ENCODE data around the gene CCDC91.

Gene CCDC91

DNA sequence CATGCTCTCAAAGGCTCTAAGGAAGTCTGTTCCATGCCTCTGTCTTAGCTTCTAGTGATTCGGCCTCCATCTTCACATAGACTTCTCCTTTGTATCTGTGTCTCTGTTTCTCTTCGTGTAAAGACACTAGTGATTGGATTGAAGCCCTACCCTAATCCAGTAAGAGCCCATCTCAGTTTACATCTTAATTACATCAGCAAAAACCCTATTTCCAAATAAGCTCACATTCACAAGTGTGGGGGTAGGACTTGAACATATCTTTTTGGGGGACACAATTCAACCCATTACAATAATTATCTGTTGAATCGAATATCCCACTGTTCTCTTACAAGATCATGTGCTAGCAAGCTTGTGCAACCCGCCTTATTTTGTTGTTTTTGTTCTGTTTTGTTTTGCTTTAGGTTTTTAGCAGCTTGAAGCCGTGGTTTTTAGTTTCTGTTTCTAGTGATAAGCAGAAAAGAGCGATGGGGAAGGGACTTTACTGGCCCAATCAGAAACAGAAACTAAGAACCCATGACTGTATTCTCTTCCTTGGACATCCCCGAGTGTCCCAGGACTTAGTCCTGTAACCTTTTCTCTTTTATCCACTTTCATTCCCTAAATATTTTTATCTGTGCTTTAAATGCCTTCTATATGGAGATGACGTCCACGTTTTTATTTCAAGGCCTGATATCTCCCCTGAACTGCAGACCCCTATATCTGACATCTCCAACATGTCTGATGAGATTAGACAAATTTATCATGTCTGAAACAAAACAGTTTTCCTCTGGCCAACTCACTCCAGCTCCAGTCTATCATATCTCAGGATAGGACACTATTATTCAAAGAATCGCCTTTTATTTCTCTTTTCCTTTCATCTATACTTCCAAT, 353.0 kb downstream of the CCDC91 start:
- DNase-seq: no peak

DNA sequence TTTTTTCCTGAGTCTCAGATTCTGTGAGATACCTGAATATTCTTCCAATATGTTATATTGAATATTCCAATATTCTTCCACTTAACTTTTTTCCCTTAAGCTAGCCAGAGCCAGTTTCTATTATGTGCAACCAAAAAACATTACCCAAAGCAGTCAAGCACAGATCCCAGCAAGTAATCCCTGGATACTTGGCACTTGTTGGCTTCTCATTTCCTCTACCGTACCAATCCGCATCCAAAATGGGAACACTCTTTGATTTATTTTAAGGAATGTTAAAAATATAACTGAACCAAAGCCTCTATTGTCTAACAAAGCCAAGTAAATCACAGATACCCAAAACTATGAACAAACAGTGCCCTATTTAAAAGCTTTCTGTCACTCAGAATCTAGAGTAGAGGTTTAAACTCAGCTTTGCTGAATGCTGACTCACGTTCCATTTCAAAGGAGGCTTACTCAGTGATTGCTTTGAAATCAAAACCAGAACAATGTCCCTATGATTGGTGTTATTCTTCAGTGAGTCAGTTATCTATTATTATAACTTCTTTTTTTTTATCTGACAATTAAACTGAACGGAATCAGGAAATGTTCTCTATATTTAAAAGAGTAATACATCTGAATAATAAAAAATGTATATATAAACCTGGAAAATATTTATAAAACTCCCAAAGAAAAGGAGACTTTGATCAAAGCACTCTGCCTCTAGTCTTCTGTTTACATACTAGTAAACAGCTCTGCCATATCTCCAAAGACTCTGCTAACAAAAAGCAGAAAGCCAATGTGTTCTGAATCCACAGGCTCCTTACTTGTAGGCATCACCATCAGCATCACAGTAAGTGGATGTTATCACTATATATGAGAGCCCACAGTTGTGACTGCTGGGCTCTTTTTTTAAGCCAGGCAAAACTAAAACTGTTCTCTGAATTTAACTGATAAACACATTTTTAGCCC, 360.8 kb downstream of the CCDC91 start:
- DNase-seq: no peak

DNA sequence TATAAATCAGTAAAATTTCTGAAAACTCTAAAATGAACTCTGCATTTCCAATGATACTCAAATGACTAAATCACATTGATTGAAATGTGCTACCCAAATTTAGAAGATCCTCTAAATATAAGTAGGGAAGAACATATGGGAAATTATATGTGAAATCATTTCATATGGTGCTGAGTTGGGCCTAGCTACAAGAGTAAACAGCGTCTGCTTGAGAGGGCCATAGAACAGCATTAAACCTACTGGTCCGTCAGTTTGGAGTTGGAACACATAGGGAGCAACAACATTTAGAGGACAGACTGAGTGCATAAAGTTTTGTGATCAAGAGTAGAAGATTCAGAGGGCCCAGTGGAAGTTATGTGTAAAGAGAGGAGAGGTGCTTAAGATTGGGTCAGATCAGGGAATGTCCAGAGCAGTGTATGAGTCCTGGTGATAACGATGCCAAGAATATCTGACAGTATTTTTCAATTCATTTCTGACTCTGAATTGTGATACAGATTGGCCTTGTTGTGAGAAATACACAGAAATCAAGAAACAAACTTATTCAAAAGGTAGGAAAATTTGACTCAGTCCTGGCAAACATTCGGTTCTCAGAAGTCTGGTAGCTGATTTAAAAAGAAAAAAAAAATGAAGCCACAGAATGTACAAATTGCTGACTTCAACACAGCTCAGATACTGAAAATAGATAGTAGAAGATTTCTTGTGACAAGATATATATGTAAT, 362.2 kb downstream of the CCDC91 start:
- no peak for DNase-seq

DNA sequence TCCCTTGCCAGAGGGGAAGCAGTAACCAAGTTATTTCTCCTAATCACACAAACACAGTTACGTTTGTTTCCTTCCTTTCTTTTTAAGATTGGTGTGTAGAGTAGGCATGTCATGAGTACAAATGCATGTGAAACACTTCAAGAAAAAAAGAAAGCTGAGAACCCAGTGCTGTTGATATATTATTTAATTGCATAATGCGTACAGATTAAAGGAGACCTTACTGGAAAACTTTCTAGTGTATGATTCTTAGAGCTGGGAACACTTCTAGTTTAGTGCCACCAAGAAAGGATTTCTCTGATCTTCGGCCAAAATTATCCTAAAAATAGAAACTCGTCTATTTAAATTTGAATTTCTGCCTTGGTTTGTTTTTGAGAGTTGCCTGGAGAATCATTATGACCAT, 365.5 kb downstream of the CCDC91 start:
- no peak for DNase-seq

DNA sequence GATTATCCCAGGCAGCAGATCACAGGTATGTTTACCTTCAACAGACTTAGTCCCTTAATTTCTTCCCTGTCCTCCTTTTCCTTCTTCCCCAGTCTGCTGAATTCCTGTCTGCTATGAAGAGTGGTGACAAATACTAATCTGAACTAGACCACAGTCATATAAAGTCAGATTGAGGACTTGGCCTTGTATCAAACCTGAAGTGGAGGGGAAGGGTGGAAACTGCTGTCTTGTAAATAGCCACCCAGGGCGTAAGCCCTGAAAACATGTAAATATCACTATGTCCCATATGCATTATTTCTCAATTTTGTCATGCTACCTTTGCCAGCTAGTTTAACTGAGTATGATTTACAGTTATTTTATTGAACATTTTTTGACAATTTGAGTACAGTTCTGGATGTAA, 368.0 kb downstream of the CCDC91 start:
- DNase-seq: no peak

DNA sequence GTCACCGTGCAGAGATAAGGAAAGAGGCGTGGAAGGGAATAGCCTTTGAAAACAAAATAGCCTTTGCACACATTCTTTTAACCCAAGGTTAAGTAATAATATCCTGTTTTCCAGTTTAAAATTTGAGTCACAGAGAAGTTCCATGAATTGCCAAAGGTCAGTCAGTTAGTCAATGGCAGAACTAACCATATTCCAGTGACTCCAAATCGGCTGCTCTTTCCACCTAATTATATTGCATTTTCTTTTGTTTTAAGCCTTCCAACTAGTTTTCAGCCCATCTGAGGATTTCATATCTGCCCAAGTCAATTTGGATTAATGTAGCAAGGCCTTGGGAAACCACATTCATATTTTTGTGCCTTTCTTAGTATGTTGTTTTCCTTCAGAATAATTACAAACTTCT, 373.0 kb downstream of the CCDC91 start:
- no peak for DNase-seq

DNA sequence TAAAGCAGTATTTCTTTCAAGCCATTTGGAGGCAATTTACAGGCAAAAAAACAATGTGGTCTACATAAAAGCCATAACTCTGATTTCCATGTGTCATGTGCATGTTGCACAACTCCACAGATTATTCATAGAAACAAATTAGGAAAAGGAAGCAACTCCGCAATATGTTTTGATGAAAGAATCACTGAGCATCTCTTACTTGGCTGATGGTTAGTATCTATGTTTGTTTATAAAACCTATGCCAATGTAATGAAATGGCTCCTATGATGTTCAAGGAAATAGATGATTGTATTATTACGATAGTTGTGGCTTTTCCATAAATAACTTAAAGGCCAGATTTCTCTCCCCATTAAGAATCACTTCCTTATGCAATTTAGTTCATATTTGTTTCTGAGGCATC, 373.7 kb downstream of the CCDC91 start:
- no peak for DNase-seq

DNA sequence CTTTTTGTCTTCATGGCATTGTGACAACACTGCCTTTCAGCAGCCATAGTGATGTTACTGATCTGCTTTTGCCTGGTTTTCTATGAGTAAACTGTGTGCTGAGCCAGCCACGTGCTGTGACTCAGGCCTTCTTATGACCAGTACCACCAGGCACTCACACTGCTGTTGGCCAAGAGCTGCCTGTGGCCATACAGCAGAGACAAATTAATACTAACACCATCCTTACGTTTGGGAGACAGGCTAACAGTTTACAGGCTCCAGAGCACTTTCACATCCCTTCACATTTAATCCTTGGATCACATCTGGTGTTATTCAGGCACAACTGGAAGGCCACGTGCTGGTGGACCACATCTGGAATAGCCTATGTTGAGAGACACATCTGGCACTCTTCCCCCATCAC, 377.9 kb downstream of the CCDC91 start:
- DNase-seq: no peak

DNA sequence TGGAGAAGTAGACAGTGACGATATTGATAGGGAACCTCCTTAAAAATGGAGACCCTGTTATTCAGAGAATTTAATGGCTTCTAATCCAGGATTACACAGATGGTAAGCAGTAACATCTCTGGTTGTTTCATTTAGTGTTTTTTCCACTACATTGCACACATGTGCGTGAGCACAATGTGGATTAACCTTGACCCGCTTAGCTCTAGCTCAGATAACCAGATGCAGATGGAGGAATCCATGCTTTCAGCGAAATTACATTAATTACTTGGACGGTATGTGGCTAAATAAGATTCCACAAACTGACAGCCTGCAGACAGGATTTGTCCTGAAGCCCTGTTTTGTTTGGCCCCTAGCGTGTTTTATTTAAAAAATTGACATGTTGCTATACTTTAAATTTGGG, 378.4 kb downstream of the CCDC91 start:
- DNase-seq: no peak

DNA sequence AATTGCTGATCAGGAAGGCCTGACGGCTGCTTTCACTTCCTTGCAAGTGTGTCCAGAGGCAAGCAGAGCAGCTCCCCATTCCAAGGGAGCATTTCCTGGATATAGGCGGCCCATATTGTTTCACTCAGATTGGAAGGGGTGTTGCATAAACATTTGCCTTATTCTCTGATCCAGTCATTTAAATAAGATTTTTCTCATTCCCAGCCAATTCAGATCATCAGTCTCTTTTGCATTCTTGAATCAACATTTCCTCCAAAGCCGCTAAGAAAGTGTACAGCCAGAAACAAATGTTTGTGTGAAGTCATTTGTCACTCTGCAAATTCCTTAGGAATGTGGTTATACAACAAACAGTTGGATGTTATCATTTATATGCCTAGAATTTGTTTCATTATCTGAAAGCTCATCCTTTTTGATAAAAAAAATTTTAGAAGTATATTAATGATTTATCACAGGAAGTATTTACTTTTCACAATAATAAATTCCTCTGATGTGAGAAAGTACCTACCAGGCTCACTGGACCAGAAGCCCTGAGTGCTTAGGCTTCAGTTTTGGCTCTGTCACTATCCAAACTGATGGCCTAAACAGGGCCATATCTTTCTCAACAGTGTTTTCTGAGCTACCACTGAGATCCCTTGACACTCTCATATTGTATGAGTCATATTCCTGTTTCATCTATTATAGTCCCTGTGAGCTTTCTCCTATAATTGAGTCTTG, 379.6 kb downstream of the CCDC91 start:
- no peak for DNase-seq

DNA sequence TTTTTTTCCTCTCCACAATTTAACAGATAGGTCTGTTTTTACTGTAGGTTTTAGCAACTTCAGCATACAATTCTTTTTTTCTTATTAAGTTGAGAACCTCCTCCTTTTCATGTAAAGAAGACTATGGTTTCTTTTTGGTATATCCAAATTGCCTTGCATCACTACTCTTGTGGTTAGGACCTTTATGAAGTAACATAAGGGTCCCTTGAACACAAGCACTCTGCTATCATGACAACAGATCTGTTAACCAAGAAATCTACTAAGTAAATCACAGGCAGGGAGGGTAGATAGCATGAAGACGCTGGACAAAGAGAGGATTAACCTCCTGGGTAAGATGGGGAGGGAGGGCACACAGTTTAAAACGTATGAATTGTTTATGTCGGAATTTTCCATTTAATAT, 380.6 kb downstream of the CCDC91 start:
- DNase-seq: no peak

DNA sequence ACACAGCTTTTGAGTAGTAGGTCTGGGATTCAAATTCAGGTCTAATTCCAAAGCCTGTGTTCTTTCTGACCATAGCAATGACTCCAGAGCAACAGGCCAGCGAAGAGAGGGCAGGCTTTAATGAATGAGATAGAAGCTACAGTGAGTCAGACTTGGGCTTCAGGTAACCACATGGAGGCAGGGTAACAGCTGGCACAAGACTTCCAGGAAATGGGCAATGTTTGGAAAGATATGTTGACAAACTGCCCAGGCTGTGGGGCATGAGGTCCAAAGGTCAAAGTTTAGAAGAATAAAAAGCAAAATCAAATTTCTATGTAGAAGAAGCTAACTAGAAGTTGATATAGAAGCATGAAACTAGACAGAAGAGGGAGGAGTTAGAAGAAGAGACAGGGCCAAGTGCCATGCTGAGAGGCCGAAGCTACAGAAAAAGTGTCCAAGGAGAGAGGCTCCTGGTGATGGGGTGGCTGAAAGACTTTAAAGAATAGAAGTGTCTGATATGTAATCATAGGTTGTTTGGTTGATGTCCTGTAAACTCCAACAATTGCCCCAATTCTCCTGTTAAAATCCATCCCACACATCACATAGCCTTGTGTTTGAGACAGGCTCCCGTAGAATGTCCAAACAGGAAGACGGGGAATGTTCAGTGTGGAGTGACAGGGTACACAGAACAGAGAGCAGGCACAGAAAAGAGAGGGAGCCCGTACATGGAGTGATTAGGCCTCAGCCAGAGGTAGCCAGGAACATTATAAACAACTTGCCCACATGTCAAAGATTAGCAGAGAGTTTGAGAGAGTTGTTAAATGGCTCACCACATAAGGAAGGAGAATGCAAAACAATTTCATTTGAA, 384.7 kb downstream of the CCDC91 start:
- no peak for DNase-seq

DNA sequence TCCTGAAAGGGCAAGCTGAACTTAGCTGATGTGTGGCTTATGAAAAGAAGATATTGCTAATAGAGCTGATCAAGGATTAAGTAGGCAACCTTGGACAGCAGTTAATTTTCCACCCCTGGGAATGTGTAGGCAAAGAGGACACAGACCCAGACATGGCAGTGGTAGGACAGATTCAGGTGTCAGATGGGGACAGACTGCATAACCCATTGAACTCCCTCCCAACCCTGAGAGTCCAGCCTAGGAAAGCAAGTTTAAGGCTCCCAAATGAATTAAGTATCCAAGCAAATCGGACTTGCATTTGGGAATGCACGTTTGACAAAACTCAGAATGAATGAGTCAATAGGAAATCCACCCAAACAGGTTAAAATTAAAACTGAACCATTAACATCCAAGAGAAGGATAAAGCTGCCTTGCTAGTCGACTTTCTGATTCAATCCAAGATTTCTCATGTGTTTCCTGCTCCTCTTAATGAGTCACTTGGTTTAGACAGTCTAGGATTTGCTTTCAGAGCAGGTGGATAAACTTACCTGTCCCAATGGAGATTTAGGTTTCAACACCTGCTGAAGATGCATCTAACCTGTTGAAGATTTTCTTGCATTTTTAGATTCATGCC, 385.4 kb downstream of the CCDC91 start:
- DNase-seq: no peak

DNA sequence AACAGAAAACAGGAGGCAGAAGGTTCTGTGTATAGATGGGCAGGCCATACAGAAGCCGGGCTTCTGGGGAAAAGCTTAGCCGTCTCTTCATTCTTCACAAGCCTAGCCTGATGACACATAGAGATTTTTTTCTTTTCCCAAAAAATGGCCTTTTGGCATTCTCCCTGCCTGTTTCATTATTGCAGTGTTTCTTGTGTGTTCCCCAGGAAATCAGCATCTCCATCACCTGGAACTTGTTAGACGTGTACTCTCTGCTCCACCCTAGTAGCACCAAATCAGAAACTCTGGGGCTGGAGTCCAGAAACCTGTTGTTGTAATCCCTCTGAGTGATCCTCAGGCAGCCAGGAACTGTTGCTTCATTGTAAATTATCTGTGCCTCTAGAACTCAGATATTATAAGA, 388.1 kb downstream of the CCDC91 start:
- no peak for DNase-seq

DNA sequence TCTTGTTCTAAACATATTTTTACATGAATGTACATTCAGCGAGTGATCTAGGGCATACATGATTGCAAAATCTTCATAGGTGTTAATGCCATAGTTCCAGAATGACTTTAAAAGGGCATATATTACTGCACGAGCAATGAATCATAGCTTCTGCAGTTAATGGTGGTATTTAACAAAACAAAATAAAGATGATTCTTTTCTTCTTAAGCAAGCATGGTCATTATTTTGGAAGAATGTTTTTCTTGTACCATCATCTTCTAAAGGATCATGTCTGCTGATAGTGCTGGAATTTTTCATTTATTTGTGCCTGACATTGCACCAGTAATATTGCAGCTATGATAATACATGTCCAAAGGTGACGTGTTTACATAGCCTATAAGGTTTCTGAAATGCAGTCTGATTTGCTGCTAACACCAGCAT, 388.6 kb downstream of the CCDC91 start:
- DNase-seq: no peak

DNA sequence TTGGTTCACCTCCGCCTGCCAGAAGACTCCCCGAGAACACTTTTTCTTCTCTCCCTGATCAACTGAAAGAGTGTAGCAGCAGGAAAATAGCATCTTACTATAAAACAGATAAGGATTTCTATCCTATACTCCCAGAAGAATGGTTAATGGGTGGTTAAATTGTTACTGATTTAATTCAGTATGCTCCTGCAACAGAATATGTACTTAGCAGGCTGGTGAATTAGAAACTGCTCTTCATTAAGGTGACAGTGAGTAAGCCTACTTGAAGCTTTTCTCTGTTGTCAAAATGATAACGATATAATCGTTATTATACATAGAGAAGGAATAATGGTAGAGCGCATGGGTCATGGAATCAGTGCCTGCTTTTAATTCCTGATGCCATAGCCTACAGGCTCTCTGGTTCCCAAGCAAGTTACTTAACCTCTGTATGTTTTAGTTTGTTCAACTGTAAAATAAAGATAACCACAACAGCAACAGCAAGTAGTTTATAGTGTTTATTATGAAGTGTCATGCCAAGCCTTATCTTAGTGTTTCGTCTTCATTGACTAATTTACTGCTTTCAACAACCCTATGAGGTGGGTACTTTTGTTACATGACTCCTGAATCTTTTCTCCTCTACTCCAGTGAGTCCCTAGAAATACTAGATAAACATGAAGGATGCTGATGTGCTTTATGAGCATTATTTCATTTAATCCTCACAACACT, 392.6 kb downstream of the CCDC91 start:
- no peak for DNase-seq

DNA sequence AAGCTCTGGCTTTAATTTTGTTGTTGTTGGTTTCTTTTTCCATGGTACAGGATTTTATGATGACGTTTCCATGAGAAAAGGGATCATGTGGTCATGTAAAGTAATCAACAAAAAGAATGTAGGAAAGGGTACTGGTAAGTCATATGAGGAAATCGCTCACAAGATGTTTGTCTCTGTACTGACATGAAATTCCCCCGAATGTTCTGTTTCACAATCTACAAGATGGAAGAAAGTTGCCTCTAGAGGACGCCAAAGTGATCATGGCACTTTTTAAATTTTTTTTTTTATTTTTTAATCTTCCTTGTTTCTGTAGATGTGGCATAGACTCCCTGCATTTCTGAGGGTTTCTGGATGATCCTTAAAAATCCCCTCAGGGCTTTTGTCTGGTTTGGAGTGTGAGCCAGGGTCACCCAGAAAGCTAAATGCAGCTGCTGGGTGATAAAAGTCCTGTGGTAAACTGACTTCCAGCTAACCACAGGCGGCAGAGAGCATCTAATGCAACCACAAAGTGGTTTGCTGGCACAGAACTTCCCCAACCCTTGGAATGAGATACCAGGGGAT, 393.5 kb downstream of the CCDC91 start:
- DNase-seq: no peak

DNA sequence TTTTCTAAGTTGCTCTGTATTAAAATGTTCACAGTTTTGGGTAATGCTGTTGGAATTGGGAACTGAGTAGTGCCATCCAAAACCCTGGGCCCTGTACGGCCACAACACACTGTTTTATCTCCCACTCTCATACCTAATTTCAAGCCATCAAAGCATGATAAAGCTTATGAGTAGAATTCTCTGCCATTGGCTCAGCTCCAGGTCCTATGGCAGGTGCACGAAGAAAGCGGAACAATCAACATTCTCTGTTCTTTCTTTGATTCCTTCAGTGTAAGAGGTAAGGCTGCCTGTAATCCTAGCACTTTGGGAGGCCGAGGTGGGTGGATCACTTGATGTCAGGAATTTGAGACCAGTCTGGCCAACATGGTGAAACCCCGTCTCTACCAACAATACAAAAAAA, 394.9 kb downstream of the CCDC91 start:
- DNase-seq: no peak

DNA sequence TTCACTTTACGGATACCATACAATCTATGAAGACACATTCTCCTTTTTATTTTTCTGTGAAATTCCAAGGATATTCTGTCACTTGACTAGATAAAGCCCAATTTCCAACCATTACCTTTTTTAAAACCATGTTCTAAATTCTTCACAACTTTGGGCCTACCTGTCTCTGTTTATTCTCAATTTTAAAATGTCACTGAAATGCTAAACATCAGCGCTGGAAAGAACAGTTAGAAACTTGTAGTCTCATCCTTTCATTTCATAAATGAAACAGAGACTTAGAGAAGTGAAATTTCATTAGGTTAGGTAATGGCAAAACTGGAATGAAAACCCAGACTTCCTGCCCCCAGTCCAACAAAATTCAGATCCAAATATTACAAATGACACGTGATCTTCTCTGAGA, 396.2 kb downstream of the CCDC91 start:
- DNase-seq: no peak

DNA sequence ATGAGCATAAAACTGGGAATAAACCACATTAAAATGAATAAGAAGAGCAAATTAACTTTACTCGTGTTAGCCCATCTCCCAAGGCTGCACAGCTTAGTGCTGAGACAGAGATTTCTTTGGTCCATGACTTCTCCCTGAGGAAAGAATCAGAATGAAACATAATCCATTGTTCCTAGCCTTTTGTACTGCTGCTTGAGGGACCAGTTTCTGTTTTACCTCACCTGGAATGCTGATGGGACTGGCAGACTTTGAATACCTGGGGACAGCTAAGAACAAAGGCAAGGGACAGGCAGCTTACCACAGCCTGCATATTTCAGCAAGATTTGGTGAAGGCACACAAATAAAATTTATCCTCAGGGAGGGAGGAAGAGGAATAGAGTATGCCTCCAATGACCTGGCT, 401.6 kb downstream of the CCDC91 start:
- DNase-seq: no peak
